ENCODE data around the gene POT1.
"Not testable (repeated sequence)": the region's sequence is repeated elsewhere in the genome, so short reads cannot be mapped to it uniquely, and the experiment has no call there.

Gene POT1, protein sequence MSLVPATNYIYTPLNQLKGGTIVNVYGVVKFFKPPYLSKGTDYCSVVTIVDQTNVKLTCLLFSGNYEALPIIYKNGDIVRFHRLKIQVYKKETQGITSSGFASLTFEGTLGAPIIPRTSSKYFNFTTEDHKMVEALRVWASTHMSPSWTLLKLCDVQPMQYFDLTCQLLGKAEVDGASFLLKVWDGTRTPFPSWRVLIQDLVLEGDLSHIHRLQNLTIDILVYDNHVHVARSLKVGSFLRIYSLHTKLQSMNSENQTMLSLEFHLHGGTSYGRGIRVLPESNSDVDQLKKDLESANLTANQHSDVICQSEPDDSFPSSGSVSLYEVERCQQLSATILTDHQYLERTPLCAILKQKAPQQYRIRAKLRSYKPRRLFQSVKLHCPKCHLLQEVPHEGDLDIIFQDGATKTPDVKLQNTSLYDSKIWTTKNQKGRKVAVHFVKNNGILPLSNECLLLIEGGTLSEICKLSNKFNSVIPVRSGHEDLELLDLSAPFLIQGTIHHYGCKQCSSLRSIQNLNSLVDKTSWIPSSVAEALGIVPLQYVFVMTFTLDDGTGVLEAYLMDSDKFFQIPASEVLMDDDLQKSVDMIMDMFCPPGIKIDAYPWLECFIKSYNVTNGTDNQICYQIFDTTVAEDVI

DNA sequence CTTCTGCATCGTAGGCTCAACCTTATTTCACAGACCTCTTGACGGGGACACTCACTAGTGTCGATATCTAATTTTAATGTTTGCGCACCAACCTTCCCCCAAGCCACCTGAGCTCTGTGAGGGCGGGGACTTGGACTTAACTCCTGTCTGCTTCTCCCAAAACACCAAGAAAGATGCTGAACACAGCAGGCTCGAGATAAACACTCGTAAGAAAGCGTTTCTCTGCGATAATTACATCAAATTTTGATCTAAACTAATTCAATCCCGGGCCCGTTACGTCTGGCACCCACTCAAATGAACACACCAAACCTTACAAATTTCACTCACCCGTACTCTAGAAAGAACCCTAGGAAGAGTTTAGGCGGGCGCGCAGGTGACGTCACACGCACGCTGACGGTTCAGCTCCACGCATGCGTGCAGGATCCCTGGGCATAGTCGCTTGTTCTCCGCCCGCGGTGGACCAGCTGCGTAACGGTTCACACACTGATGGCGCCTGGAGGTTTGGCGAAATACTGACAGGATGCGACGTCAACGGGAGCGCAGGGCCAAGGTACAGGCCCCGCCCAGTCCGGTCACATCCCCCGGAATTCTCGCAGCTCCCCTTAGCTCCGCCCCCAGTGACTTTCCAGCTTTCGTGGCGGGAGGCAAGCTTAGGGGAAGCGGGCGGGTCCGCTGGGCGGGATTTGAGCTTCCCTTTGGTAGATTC is at the start of gene POT1:
Gene POT1, minus strand, starts transcription at position 359 of the 706 bp plus-strand sequence. CDS start 32,652 bp downstream, outside the sequence.
- peak; percentile 98 to 99 for DNase-seq

DNA sequence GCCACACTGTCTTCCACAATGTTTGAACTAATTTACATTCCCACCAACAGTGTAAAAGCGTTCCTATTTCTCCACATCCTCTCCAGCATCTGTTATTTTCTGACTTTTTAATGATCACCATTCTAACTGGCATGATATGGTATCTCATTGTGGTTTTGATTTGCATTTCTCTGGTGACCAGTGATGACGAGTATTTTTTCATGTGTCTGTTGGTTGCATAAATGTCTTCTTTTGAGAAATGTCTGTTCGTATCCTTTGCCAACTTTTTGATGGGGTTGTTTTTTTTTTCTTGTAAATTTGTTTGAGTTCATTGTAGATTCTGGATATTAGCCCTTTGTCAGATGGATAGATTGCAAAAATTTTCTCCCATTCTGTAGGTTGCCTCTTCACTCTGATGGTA is 45.5 kb upstream of the POT1 start:
- DNase-seq, result not testable (repeated sequence)

DNA sequence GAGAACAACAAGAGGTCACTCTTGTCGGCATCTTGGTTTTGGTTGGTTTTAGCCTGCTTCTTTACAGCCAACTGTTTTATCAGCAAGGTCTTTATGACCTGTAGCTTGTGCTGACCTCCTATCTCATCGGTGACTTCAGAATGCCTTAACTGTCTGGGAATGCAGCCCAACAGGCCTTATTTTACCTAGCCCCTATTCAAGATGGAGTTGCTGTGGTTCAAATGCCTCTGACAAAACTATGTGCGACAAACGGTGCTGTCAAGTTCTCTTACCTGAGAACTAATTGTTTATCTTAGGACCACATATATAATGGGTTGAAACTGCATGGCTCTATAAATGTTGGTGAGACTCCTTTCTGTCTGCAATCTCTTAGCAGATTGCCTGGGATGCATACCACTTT is 35.9 kb upstream of the POT1 start:
- DNase-seq, result no peak

DNA sequence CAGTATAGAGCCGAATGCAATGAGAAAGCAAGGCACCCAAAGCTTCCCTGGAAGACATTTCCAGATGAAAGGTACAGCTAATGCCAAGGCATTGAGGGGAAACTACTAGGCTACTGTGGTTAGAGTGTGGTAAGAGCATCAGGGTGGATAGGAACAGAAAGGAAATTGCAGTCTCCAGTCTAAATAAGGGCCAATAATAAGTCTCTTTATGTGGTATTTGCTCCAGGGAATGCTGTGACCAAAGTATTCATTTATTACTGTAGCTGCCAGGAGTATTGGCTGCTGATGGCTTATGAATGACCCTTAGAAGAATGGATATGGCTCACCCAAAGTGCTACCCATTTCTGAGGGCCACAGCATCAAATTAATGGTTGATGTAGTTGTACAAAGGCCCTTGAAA is 30.1 kb upstream of the POT1 start:
- DNase-seq, result no peak

DNA sequence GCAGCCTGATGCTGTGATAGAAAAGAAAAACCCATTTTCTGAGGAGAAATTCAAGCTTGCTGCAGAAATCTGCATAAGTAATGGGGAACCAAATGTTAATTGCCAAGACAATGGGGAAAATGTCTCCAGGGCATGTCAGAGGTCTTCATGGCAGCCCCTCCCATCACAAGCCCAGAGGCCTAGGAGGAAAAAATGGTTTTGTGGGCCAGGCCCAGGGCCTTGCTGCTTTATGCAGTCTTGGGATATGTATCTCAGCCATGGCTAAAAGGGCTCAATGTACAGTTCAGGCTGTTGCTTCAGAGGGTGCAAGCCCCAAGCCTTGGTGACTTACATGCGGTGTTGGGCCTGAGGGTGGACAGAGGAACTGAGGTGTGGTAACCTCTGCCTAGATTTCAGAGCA is 28.3 kb upstream of the POT1 start:
- DNase-seq, result not testable (repeated sequence)

DNA sequence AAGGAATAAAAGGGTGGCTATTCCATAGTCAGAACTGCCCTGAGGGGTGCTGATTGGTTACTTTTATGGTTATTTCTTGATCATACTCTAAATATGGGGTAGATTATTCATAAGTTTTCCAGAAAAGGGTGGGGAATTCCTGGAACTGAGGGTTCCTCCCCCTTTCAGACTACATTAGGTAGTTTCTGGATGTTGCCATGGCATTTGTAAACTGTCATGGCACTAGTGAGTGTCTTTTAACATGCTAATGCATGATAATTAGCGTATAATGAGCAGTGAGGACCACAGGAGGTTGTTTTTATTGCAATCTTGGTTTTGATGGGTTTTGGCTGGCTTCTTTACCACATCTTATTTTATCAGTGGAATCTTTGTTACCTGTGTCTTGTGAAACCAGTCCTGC is 26.5 kb upstream of the POT1 start:
- no peak for DNase-seq

DNA sequence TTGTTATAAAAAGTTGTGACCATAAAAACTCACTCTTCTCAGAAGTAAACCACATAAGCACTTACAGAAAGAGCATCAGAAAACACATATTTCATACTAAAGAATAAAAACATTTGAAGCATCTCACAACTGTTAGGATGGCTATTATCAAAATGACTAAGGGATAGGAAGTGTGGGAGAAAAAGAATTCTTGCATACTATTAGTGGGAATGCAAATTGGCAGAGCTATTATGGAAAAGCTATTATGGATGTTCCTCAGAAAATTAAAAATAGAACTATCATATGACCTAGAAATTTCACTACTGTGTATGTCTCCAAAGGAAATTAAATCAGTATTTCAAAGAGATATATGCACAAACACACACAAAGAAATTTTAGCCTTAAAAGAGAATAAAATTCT is 25.2 kb upstream of the POT1 start:
- no peak for DNase-seq

DNA sequence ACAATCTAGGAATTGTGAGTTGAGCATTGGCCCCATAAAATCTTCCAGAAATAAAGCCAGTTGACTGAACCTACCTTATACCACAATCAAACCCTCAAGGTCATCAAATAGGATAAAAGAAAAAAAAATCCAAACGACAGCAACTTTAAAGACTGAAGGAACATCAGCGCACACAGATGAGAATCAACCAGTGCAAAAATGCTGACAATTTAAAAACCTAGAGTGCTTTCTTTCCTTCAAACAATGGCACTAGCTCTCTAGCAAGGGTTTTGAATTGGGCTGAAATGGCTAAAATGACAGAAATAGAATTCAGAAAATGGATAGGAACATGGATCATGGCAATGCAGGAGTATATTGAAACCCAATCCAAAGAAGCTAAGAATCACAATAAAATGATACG is 16.1 kb upstream of the POT1 start:
- DNase-seq, result no peak

DNA sequence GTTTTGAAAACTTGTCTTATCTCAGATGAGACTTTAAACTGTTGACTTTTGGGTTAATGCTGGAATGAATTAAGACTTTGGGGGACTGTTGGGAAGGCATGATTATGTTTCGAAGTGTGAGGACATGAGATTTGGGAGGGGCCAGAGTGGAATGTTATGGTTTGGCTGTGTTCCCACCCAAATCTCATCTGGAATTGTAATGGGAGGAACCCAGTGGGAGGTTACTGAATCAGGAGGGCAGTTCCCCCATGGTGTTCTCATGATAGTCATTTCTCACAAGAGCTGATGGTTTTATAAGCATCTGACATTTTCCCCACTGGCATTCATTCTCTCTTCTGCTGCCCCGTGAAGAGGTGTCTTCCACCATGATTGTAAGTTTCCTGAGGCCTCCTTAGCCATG is 13.8 kb upstream of the POT1 start:
- no peak for DNase-seq

DNA sequence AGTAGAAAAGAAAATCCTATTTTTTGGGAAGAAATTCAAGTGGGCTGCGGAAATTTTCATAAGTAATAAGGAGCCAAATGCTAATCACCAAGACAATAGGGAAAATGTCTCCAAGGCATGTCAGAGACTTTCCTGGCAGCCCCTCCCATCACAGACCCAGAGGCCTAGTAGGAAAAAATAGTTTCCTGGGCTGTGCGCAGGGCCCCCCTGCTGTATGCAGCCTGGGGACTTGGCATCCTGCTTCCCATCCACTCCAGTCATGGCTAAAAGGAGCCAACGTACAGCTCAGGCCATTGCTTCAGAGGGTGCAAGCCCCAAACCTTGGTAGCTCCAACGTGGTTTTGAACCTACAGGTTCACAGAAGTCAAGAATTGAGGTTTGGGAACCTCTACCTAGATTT is 12.8 kb upstream of the POT1 start:
- no peak for DNase-seq

DNA sequence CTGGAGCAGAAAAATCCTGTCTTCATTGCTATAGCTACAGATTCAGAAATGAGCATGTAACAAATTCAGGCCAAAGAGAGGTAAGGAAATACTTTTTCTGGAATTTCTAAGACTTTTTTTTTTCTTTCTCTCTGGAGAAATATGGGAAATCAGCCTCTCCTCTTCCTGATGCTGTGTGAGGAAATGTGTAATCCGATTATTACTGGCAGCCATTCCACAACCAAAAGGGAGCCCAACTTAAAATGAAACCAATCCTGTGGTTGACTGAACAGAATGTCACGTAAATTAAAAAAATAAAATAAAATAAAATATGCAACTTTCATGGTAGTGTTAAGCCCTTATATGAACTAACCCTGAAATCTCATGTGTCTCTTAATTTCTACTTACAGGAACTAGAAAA is 10.7 kb upstream of the POT1 start:
- DNase-seq, result no peak

DNA sequence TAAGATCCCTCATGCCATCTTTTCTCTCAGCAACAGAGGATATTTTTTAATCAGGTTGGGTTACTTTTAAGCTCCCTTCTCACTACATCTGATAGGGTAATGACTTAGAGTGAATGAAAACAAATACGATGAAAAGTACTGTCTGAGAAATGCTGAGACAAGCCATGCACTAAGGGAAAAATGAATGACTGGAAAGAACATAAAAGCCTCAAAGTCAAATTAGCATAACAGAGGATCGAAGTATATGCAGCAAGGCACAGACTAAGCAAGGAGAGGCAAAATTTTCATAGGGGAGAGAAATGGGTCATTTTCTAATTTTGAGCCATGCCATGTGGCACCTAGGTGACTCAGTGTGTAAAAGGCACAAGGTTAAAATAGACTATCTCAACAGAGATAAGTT is 8.5 kb upstream of the POT1 start:
- no peak for DNase-seq

DNA sequence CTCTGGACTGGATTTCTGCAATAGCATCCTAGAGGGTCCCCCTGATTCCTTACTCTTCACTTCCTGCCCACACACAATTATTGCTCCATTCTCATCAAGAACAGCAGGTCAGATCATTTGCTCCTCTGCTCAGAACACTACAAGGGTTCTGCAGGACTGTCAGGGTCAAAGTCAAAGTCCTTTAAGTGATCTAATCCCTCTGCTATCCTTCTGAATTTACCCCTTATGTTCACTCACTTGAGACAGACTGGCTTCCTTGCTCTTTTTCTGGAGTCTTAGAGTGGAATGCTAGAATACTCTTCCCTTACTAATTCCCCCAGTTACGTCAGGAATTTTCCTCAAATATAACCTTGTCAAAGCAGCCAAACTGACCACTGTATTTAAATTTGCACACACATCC is 7.5 kb upstream of the POT1 start:
- no peak for DNase-seq

DNA sequence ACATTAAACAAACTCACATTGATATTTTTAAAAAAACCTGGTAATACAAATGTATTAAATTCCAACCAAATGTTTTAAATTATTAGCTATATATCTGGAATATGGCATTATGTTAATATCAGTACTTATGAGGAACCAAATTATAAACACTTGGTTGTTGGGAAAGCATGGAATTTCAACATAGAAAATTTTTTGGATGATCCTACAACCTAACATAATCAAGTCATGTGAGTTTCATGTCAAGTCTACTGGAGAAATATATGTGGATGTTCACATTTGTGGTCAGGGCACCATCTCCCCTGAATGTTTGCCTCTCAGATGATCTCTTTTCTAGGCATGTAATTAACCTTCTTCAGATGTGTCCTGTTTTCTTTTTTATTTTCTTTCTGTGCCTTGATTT is 5.2 kb upstream of the POT1 start:
- DNase-seq, result no peak

DNA sequence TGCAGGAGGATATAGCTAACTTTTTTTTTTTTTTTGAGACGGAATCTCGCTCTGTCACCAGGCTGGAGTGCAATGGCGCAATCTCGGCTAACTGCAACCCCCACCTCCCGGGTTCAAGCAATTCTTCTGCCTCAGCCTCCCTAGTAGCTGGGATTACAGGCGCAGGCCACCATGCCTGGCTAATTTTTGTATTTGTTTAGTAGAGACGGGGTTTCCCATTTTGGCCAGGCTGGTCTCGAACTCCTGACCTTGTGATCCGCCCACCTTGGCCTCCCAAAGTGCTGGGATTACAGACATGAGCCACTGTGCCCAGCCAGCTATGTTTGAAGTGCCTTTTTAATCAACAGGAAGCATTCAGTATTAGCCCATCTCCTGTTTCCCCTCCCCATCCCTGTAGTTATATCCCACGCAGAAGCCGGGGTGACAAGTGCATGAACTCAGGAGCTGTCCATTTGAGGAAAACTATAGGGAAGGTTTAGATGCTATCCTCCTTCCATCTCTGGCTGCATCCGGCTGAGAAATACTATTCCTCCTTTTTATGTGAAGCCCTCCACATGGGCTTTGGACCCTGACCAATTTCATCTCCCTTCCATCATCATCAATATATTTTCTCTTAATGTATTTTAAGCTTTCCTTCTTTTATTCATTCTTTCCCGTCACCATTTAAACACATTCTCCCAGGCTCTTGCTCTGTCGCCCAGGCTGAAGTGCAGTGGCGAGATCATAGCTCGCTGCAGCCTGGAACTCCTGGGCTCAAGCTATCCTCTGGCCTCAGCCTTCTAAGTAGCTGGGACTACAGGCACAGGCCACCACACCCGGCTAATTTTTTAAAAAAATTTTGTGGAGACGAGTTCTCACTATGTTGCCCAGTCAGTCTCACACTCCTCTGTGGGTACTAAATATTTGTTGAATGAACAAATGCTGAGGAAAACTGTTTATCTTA is 1.3 kb upstream of the POT1 start:
- DNase-seq, result no peak

DNA sequence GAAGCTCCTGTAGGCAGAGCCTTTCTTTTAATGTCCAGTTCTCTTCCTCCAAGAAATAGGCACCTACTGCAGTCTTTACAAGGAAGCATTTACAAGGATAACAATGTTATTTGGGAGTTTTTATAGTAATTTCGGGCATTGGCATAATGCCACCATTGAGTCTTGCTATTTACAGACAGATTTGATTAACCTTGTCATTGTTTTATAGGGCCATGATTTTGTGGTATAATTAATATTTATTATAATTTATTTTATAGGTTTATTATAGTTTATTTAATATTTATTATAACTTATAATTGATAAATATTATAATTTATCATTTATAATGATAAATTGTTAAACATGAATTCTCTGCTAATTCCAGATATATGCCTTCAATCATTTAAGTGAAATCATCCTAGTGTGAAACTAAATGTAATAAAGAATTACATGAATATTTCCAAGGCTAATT is 573 bp upstream of the POT1 start:
- no peak for DNase-seq

DNA sequence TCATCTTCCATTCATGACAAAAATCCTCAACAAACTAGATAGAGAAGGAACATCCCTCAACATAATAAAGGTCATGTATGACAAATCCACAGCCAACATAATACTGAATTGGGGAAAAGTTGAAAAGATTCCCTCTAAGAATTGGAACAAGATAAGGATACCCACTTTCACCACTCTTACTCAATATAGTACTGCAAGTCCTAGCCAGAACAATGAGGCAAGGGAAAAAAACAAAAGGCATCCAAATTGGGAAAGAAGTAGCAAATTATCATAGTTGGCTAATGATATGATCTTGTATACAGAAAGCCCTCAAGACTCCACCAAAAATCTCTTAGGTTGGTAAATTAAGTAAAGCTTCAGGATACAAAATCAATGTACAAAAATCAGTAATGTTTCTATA is 4.7 kb downstream of the POT1 start:
- DNase-seq, result no peak

DNA sequence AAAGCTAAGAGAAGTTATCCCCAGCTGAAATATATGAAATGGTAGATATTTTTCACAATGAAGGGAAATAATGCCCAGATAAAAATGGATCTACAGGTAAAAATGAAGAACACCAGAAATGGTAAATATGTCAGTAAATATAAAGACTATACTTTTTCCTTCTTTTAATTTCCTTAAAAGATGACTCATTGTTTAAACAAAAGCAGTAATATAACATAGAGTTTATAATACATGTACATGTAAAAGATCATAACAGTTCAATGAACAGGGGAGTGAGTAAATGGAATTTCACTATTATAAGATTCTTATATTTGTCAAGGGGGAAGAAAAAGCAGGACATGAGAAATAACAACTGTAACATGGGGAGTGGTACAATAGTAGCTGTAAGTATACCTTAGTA is 7.4 kb downstream of the POT1 start:
- no peak for DNase-seq

DNA sequence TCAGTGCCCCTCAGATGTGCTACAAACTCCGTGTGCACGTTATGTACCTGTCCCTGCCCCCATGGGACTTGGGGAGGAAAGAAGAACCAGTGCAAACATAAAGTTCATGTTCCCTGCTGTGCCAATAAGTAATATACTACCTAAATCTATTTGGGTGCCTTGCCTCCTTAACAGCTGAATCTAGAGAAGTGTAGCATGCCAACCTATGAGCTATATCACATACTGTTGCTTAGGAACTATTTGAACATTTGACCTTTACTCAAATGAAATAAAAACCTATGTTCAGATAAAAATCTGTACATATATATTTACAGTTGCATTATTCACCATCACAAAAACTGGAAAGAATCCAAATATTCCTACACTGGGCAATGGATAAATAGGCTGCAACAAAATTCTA is 9.8 kb downstream of the POT1 start:
- DNase-seq, result no peak

DNA sequence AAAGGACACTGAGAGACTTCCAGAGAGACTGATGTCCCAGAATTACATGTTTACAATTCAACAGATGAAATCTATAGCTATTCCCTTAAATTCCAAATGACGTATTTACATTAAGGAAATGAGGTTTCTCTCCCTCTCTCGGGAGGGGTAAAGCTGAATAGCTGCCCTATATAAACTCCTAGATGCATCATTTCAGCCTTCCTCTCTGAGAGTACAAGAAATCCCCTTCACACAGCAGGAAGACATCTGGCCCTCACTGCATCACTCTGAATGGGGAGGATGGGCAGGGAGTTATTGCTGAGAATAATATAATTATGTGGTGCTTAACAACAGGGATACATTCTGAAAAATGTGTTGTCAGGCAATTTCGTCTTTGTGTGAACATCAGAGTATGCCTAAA is 11.0 kb downstream of the POT1 start:
- no peak for DNase-seq

DNA sequence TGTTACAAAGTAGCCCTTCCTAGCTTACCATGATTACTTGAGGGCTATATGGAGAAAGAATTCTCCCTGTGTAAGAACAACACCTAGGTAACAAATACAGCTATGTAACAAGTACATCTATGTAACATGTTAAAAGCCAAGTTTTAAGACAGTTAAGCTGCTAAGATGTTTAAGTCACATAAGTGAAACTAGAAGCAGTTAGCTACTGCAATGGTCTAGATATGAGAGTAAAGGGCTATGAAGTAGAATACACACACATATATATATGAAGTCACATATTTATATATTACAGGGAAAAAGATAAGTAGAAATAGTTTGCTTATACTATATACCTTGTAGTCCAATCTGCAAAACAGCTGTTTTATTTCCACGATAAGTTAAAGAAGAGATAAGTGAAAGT is 14.4 kb downstream of the POT1 start:
- no peak for DNase-seq

DNA sequence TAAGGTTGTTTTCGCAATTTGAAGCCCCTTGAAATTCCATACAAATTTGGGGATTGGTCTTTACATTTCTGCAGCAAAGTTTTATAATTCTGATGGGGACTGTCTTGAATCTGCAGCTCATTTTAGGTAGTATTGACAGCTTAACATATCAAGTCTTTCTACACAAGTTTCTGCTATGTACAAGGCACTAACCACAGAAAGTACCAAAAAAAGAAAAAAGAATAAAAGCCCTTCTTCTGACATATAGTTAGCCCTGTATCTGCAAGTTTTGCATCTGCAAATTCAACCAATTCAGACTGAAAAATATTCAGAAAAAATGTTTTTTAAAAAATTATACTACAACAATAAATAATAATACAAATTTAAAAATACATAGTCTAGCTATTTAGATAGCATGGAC is 15.3 kb downstream of the POT1 start:
- DNase-seq, result no peak

DNA sequence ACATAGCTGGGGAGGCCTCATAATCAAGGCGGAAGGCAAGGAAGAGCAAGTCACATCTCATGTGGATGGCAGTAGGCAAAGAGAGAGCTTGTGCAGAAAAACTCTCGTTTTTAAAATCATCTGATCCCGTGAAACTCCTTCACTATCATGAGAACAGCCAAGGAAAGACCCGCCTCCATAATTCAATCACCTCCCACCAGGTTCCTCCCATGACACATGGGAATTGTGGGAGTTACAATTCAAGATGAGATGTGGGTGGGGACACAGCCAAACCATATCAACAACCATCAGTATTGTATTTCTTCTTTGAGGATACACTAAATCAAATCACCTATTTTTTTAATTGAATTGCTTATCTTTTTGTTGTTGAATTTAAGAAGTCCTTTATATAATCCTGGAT is 16.7 kb downstream of the POT1 start:
- no peak for DNase-seq
